Ovary (tissue), 3 donors: ENCODE results near the gene FAM53B.

Experiments used
- POLR2A ChIP-seq: fragments of 450-650 bp; IDR thresholded peaks from one replicate; pipeline ENCODE4 v1.6.1; 2017; ENCODE audit warnings: antibody characterized with exemption, mild to moderate bottlenecking, moderate library complexity
- TF ChIP-seq, protein P1 (sequence below), 3 donors: fragments of 450-650 bp in 2 of 3; fragments of 200-600 bp in 1 of 3; IDR thresholded peaks; one replicate each; pipeline versions ENCODE4 v1.5.1 to v1.8.0; 2016 to 2022; ENCODE audit warnings: antibody characterized with exemption in 3 of 3, mild to moderate bottlenecking in 1 of 3
- donor health status: DM: no; HTN: no; CAD: no.

- TF ChIP-seq, protein P1, sequence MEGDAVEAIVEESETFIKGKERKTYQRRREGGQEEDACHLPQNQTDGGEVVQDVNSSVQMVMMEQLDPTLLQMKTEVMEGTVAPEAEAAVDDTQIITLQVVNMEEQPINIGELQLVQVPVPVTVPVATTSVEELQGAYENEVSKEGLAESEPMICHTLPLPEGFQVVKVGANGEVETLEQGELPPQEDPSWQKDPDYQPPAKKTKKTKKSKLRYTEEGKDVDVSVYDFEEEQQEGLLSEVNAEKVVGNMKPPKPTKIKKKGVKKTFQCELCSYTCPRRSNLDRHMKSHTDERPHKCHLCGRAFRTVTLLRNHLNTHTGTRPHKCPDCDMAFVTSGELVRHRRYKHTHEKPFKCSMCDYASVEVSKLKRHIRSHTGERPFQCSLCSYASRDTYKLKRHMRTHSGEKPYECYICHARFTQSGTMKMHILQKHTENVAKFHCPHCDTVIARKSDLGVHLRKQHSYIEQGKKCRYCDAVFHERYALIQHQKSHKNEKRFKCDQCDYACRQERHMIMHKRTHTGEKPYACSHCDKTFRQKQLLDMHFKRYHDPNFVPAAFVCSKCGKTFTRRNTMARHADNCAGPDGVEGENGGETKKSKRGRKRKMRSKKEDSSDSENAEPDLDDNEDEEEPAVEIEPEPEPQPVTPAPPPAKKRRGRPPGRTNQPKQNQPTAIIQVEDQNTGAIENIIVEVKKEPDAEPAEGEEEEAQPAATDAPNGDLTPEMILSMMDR (IDR thresholded peaks at IDR 0.05) = no peak
- no peak for TF ChIP-seq POLR2A
Observed at GRCh38 chr10:124654686-124655085, 89.5 kb downstream of the FAM53B start.
